H7 (cell line): ENCODE data around the gene SLC39A13. TPM values are rescaled to one million over a fixed set of nuclear protein-coding genes. Genes with fewer than 3 reads are reported as not detected.

Experiments
- DNase-seq: peaks from one replicate; pipeline ENCODE4 v3.0.0; 2012
- H3K27me3 ChIP-seq: 2 replicates; pipeline ENCODE4 v1.6.0; 2011; ENCODE audit warnings: mild to moderate bottlenecking, low read length; ENCODE audit not compliant: control insufficient read depth, insufficient read depth
- H3K36me3 ChIP-seq: replicated peaks from 2 replicates; pipeline ENCODE4 v1.5.1; 2011; ENCODE audit warnings: low read length; ENCODE audit not compliant: control insufficient read depth, insufficient read depth
- H3K4me3 ChIP-seq: 2 replicates; pipeline ENCODE4 v1.5.1; 2011; ENCODE audit warnings: low read depth, mild to moderate bottlenecking, control low read depth, low read length, moderate library complexity; ENCODE audit not compliant: insufficient read depth
- total RNA-seq: library from RNA; depleted of rRNA; stranded (reverse); fragments of >200 nt; shearing (Covaris generic); gene quantifications from 2 replicates; pipeline ENCODE4 v1.2.3, GENCODE V29; 2014

The SLC39A13 gene
- total RNA-seq, 1 experiment from 2014 or later: 26.7 TPM

DNA sequence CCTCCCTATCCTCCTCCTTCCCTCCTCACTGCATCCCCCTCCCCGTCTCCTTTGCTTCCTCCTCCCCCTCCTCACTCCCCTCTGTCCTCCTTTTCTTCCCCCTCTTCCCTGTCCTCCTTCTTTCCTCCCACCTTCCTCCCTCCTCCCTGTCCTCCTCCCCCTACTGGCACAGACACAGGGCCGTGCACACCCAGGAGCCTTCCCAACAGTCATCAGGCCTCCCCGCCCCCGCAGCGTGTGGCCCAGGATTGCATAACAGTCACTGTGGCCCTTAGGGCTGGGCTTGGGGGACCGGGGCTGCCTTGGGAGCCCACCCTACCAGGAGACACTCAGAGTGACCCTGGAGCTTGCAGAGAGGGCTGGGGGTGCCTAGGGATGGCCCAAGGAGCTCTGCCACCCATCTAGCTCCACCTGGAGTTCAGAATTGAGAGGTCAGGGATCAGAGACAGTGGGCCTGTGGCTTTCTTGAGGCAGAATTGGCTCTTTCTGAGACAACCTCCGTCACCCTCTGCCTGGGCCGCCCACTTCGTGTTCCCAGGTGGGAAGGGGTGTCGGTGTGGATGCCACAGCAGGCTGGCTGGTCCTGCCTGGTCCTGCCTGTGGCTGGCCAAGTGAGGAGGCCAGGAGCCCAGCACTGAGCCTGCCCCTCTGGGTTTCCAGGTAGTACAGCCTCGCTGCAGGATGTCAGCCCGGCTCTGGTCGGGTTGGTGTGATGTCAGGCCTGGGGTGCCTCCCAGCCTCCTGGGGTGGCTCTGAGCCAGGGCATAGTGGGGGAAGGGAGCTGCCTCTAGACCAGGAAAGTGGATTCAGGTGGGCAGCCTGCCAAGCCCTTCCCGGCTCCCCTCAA lies 31.6 kb upstream of the SLC39A13 start:
- no peaks in the 10 kb centered on the region for H3K27me3 ChIP-seq
- no peaks in the 10 kb centered on the region for H3K36me3 ChIP-seq
- peak; percentile 75 for DNase-seq
- no peak overlapping the region for H3K4me3 ChIP-seq

DNA sequence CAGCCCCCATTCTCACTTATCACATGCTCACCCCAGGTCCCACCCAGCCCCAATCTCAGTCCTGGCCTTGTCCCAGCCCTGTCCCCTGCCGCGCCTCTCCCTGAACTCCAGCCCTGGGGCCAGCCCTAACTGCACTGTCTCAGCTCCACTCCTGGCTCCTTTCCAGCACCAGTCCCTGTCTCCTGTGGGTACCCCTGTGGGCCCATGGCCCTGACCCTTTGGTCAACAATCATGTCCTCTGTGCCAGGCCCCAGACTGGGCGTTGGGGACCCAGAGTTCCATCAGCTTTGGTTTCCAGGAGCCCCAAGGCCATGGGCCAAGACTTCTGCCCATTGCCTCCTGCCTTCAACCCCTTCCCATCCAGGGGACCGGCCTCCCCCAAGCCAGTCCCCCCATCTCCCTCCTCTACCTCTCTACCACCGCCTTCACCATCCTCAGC lies 30.8 kb upstream of the SLC39A13 start:
- Histone ChIP-seq H3K27me3 (no peaks in the 10 kb centered on the region), H3K4me3 (no peak overlapping the region), H3K36me3 (no peaks in the 10 kb centered on the region)
- DNase-seq: no peak

DNA sequence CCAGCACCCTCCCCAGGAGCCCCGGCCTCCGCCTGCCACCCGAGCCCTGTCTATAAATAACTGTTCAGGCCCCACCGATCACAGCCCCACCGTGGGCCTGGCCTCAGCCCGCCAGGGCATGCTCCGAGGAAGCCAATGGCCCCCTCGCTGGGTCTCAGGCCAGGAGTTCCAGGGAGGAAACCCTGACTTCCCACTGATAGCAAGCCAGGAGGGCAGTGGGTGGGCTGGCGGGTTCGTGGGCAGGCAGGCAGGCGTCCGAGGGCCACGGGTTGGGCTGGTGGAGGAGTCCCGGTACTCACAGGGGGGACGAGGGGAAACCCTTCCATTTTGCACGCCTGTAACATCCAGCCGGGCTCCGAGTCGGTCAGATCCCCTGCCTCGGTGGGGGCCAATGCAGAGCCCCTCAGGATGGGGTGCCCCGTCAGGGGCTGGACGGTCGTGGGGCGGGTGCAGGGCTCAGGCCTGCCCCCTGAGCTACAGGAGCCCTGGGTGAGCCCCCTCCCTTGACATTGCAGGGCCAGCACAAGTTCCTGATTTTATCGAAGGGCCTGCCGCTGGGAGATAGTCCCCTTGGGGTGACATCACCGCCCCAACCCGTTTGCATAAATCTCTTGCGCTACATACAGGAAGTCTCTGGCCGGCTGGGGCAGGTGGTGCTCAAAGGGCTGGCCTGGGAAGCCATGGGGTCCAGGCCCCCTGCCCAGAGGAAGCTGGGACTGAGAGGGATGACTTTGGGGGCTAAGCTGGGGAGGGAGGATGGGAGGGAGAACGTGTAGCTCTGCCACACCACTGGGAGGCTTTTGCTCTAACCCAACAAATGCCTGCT lies 30.2 kb upstream of the SLC39A13 start, which contains the start of gene SPI1:
Gene SPI1, minus strand, starts transcription at position 538 of the 826 bp plus-strand sequence. Its CDS starts 194 bp downstream, at position 344.
- Histone ChIP-seq H3K36me3 (no peaks in the 10 kb centered on the region), H3K4me3 (no peak within 1 kb of the TSS), H3K27me3 (no peaks in the 10 kb centered on the region)
- peak; percentile 74 for DNase-seq

DNA sequence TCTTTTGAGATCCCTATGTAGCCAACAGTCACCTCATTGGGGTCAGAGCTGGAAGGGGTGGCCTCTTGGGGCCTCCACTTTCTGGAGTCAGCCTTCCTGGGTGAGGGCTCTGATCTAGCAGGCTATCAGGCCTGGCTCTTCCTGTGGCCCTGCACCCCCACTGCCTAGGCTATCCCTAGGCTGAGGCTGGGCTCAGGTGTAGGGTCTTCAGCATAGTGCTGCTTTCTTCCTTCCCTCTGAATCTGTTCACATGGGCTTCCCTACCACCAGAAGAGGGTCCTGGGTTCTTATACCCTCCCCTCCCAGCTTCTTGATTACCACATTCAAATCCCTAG lies 29.6 kb upstream of the SLC39A13 start:
- no peak for DNase-seq
- H3K27me3 ChIP-seq: no peaks in the 10 kb centered on the region
- H3K36me3 ChIP-seq: no peaks in the 10 kb centered on the region
- no peak overlapping the region for H3K4me3 ChIP-seq

DNA sequence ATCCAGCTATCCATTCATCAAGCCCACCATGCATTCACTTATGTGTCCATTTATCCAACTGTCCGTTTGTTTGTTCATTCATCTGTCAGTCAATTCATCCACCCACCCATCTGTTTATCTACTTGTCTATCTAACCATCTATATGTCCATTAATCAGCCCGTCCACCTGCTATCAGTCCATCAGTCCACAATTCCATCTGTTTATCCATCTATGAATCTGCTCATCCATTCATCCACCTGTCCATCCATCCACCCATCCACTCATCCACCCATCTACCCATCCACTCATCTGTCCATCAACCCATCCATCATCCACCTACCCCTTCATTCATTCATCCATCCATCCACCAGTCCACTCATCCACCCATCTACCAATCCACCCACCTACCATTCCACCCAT lies 29.1 kb upstream of the SLC39A13 start:
- DNase-seq: no peak
- no peaks in the 10 kb centered on the region for H3K27me3 ChIP-seq
- no peaks in the 10 kb centered on the region for H3K36me3 ChIP-seq
- H3K4me3 ChIP-seq: no peak overlapping the region

DNA sequence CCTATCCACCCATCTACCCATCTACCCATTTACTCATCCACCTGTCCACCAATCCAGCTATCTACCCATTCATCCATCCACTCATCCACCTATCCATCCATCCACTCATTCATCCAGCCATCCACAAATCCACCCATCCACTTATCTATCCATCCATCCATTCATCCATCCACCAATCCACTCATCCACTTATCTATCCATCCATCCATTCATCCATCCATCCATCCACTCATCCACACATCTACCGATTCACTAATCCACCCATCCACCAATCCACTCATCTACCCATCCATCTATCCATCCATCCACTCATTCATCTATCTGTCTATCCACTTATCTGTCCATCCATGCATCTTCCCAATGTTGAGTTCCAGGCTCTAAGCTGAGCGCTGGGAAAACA lies 28.3 kb upstream of the SLC39A13 start:
- no peak for DNase-seq
- H3K27me3 ChIP-seq: no peaks in the 10 kb centered on the region

DNA sequence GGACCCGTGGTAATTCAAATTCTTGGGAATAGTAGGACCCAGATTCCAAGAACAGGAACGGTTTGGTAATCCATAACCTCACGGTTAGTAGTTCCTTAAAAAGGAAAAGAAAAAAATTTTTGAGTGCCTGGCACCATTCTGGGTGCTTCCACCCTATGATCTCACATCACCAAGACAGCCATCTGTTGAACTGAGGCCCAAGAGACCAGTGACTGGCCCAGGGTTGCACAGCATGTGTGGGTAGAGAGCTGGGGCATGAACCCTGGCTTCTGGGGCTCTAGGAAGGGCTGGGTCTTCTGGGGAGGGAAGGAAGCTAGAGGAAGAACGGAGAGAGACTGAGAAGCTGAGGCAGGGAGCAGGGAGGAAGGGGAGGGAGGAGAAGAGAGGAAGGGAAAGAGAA lies 25.3 kb upstream of the SLC39A13 start:
- DNase-seq: no peak
- no peaks in the 10 kb centered on the region for H3K36me3 ChIP-seq
- H3K27me3 ChIP-seq: no peaks in the 10 kb centered on the region
- no peak overlapping the region for H3K4me3 ChIP-seq

More for the DNA sequence above, 28.3 kb upstream of the SLC39A13 start:
- no peaks in the 10 kb centered on the region for H3K36me3 ChIP-seq
- H3K4me3 ChIP-seq: no peak overlapping the region

DNA sequence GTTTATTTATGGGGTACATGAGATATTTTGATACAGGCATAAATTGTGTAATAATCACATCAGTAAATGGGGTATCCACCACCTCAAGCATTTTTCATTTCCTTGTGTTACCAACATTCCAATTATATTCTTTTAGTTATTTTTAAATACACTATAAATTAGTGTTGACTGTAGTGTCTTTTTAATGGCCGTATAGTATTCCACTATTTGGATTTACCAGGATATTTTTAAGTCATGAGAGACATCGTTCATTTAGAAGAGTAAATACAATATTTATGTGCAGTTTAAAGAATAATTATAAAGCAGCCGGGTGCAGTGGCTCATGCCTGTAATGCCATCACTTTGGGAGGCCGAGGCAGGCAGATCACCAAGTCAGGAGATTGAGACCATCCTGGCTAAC lies 23.9 kb upstream of the SLC39A13 start:
- Histone ChIP-seq H3K4me3 (no peak overlapping the region), H3K27me3 (no peaks in the 10 kb centered on the region), H3K36me3 (no peaks in the 10 kb centered on the region)
- DNase-seq: no peak

DNA sequence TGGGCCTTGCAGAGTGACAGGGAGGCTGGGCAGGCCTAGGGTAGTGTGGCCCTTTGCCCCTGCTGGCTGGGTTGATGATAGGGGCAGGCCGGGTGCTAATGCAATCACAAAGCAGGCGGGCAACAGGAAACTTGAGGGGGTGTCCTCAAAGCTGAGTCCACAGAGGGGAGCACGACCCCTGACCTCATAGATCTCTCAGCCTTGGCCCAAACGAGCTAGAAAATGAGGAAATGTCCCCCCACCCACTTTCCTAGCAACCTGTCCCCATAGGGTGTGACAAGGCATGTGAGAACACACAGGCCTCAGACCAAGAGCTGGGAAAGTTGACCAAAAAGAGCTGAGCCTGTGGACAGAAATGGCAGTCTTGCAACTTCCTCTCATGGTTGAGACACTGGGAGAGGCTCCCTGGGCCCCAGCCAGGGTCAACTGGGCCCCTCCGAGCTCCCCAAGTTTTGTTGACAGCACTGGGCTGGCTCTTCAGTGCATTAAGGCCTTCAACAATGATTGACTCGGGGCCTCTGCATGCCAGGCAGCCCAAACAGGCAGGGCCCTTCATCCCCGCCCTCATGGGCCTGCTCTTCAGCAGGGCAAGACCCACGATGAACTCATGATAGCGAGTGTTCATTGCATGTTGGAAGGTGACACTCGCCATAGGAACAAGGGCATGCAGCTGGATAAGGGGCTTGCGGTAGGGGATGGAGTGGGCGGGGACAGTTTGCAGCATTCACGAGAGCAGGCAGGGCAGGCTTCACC lies 20.3 kb upstream of the SLC39A13 start:
- Histone ChIP-seq H3K36me3 (no peaks in the 10 kb centered on the region), H3K27me3 (no peaks in the 10 kb centered on the region), H3K4me3 (no peak overlapping the region)
- no peak for DNase-seq

DNA sequence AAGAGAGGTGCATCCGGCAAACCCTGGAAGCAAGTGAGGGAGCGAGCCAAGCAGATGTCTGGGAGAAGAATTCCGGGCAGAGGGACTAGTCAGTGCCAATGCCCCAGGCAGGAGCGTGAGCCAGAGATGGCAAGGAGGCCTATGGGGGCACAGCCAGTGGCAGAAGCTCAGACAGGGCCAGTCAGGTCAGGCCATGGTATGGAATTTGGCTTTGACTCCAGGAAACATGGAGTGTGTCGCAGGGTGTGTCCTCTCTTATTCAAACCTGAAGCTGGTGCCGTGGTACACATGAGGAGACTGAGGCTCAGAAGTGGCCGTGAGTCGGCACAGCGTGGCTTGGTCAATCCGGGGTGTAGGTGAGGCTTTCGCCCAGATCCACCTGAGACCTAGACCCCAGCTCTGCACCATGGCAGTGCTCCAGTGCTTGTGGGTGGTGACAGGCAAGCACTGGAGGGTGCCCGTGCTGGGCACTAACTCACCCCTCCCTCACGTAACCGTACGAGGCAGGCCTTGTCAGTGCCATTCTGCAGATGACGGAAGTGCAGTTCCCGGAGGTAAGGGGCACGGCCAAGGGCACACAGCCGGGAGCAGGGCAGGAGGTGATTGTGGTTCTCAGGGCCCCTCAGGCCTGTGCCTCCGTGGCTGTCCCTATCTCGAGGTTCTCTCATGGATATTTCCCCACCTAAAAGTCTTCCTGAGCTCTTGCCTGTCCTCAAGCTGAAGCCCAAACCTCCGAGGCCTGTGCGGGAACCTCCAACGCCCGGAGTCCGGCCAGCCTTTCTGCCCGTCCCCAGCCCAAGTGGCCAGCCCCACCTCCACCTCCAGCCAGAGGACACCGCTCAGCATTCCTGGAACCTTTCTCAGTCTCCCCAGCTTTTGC lies 19.5 kb upstream of the SLC39A13 start:
- Histone ChIP-seq H3K4me3 (no peak overlapping the region), H3K27me3 (no peaks in the 10 kb centered on the region), H3K36me3 (no peaks in the 10 kb centered on the region)
- DNase-seq: peak; percentile 39

DNA sequence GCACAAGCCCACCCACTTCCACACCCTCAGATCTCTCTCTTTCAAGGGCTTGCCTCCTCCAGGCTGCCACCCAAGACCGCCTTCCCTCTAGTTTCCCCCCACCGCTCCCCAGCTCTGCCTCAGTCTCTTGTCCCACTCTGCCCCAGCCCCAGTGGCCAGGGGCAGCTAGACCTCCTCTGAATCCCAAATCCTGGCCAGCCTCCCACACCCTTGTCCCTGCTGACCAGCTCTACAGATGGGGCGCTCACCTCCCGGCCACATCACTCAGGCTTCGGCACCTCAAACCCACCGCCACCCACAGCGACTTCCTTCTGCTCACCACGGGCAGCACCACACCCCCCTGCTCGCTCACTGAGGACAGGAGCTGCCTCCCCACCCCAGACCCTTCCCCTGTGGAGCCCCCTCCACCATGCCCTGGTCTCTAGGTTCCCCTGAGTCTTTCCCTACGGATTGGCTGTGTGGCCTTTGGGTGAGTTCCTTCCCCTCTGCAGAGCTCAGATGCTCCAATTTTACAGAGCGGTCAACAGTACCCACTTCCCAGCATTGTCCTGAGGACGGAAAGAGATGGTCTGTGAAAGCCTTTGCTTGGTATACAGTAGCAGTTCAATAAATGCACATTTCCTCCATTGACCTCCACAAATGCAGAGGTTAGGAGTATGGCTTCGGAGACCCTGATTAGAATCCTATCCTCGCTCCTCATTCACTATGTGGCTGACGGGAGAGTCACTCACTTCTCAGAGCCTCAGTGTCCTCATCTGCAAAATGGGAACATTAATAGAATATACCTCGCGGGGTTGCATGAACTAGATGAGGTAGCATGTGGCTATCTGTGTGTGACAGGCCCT lies 18.6 kb upstream of the SLC39A13 start:
- H3K4me3 ChIP-seq: no peak overlapping the region
- no peaks in the 10 kb centered on the region for H3K36me3 ChIP-seq
- DNase-seq: peak; percentile 52
- no peaks in the 10 kb centered on the region for H3K27me3 ChIP-seq

DNA sequence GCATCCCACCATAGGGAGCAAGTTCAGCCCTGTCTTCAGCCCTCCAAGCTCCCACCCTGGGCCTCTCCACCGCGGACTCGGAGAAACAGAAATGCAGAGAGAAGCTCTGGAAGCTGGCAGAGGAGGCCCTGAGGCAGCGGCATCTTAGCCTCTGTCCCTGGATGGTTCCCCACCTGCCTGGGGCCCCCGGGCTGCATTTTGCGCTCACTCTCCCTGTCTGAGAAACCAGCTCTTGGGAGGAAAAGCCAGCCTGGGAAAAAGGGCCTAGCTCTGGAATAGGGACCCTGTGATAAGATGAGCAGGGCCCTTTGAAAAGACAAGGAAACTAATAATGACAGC lies 18.0 kb upstream of the SLC39A13 start:
- H3K36me3 ChIP-seq: no peaks in the 10 kb centered on the region
- no peak for DNase-seq
- no peaks in the 10 kb centered on the region for H3K27me3 ChIP-seq
- no peak overlapping the region for H3K4me3 ChIP-seq

DNA sequence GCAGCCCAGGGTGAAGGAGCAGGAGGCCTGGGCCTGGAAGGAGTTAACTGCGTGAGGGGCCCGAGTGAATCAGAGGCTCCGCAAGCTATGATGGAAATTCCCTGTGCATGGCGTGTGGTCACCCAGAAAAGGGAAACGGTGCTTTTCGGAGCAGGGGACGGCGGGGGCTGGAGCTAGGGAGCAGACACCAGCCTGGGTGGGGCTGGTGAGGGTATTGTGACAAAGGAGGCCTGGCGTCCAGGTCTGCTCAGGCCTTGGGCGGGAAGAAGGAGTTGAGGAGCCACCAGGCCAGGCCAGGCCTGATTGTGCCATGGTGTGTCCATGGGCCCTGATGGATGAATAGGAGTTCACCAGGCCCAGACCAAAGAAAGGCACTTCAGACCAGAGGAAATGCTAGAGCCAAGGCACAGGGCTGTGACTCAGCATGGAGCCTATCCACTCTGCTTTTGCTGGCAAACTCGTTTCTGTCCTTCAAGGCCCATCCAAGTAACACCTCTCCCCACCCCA lies 17.3 kb upstream of the SLC39A13 start:
- no peaks in the 10 kb centered on the region for H3K36me3 ChIP-seq
- no peaks in the 10 kb centered on the region for H3K27me3 ChIP-seq
- H3K4me3 ChIP-seq: no peak overlapping the region
- peak; percentile 44 for DNase-seq
